GM13977 (cell line): Measurements from ENCODE around the gene MRGPRX2.

ENCODE experiments used
- DNase-seq: peaks from one replicate; pipeline ENCODE4 v3.0.0; 2012; ENCODE audit warnings: low spot score
- CTCF ChIP-seq: IDR thresholded peaks from 2 replicates; pipeline ENCODE4 v1.5.1; 2012; ENCODE audit warnings: mild to moderate bottlenecking, control low read depth; ENCODE audit not compliant: insufficient read depth; ENCODE audit errors: extremely low read depth, missing control alignments
- in situ Hi-C: fragments of 300-500 bp; cut with MboI; formaldehyde crosslinking; loops from one replicate; pipeline ENCODE4 v1.12.0; 2022; ENCODE audit warnings: low sequenced_read_pairs, low pct_unique_long_range_greater_than_20kb, mixed read lengths, inconsistent platforms; ENCODE audit not compliant: unreplicated experiment

MRGPRX2 gene

GRCh38 chr11:19059833-19060232 is 684 bp downstream of the MRGPRX2 start:
- TF ChIP-seq CTCF, result no peak
- DNase-seq, result no peak
- in situ Hi-C loops, result loop anchor here (25.0 kb wide), 2 partner anchors 252 to 502 kb away; no protein-coding TSS in a partner anchor

- in situ Hi-C loops, result loop anchor here (25.0 kb wide), 2 partner anchors 256 to 506 kb away; no protein-coding TSS in a partner anchor
- no peak for TF ChIP-seq CTCF
These were observed 4.6 kb downstream of the MRGPRX2 start for GRCh38 chr11:19055905-19056304.

GRCh38 chr11:19055016-19055415 is 5.5 kb downstream of the MRGPRX2 start:
- no peak for DNase-seq
- no peak for TF ChIP-seq CTCF
- in situ Hi-C loops, result loop anchor here (25.0 kb wide), 2 partner anchors 257 to 507 kb away; no protein-coding TSS in a partner anchor

More at GRCh38 chr11:19055905-19056304, 4.6 kb downstream of the MRGPRX2 start:
- DNase-seq, result no peak

- TF ChIP-seq CTCF, result no peak
- in situ Hi-C loops, result loop anchor here (25.0 kb wide), 2 partner anchors 258 to 508 kb away; no protein-coding TSS in a partner anchor
- DNase-seq, result no peak
These were observed 6.6 kb downstream of the MRGPRX2 start for GRCh38 chr11:19053909-19054308.

GRCh38 chr11:19050281-19050680 is 10.2 kb downstream of the MRGPRX2 start:
- no peak for DNase-seq
- in situ Hi-C loops, result loop anchor here (25.0 kb wide), 2 partner anchors 262 to 512 kb away; no protein-coding TSS in a partner anchor
- no peak for TF ChIP-seq CTCF

- in situ Hi-C loops, result no loop called here
- no peak for TF ChIP-seq CTCF
- DNase-seq, result no peak
These were observed 11.2 kb downstream of the MRGPRX2 start for GRCh38 chr11:19049351-19049750.
